HEK293T (cell line): ENCODE data around the gene TLCD2.
"Not testable (repeated sequence)": the region's sequence is repeated elsewhere in the genome, so short reads cannot be mapped to it uniquely, and the experiment has no call there.

Source experiments
- CTCF ChIA-PET: fragments of 350-600 bp; formaldehyde crosslinking; extraction: SDS; loops from one replicate; lab custom pipeline; 2021; ENCODE audit warnings: antibody characterized with exemption, inconsistent platforms; lab: Yijun Ruan, JAX
- POLR2A ChIA-PET: fragments of 350-600 bp; formaldehyde crosslinking; extraction: SDS; loops from one replicate; lab custom pipeline; 2020; ENCODE audit warnings: antibody characterized with exemption, inconsistent platforms; lab: Yijun Ruan, JAX
- DNase-seq: peaks from one replicate; pipeline ENCODE4 v3.0.0; 2012; ENCODE audit warnings: mixed read lengths; ENCODE audit errors: extremely low spot score
- ARNT ChIP-seq: fragments of 450-650 bp; IDR thresholded peaks from 2 replicates; pipeline ENCODE4 v1.6.1; 2017; ENCODE audit warnings: mild to moderate bottlenecking
- BHLHE40 ChIP-seq: fragments of 450-650 bp; IDR thresholded peaks from 2 replicates; pipeline ENCODE4 v1.6.1; 2016; ENCODE audit warnings: mild to moderate bottlenecking, moderate library complexity, borderline replicate concordance
- CTBP1 ChIP-seq: fragments of 450-650 bp; IDR thresholded peaks from 2 replicates; pipeline ENCODE4 v1.6.1; 2016; ENCODE audit warnings: borderline replicate concordance
- ELF4 ChIP-seq: fragments of 450-650 bp; IDR thresholded peaks from 2 replicates; pipeline ENCODE4 v1.6.1; 2017; ENCODE audit warnings: antibody characterized with exemption
- FOXA1 ChIP-seq: fragments of 450-650 bp; IDR thresholded peaks from 2 replicates; pipeline ENCODE4 v1.6.1; 2016; ENCODE audit warnings: mild to moderate bottlenecking
- FOXK2 ChIP-seq: fragments of 450-650 bp; IDR thresholded peaks from 2 replicates; pipeline ENCODE4 v1.6.1; 2016; ENCODE audit warnings: mild to moderate bottlenecking
- FOXM1 ChIP-seq: fragments of 450-650 bp; IDR thresholded peaks from 2 replicates; pipeline ENCODE4 v1.6.1; 2017; ENCODE audit warnings: mild to moderate bottlenecking, borderline replicate concordance
- HDGF ChIP-seq: fragments of 450-650 bp; IDR thresholded peaks from 2 replicates; pipeline ENCODE4 v1.6.1; 2017; ENCODE audit warnings: antibody characterized with exemption, borderline replicate concordance
- L3MBTL2 ChIP-seq: fragments of 450-650 bp; conservative IDR thresholded peaks from 2 replicates; pipeline ENCODE4 v1.6.1; 2016; ENCODE audit warnings: mild to moderate bottlenecking
- LEF1 ChIP-seq: fragments of 450-650 bp; IDR thresholded peaks from 2 replicates; pipeline ENCODE4 v1.6.1; 2017; ENCODE audit warnings: mild to moderate bottlenecking, borderline replicate concordance
- NFRKB ChIP-seq: fragments of 450-650 bp; IDR thresholded peaks from 2 replicates; pipeline ENCODE4 v1.6.1; 2016; ENCODE audit warnings: mild to moderate bottlenecking, moderate library complexity
- SP1 ChIP-seq: fragments of 450-650 bp; IDR thresholded peaks from 2 replicates; pipeline ENCODE4 v1.6.1; 2017
- SUZ12 ChIP-seq: fragments of 450-650 bp; IDR thresholded peaks from 2 replicates; pipeline ENCODE4 v1.6.1; 2016; ENCODE audit warnings: mild to moderate bottlenecking
- TARDBP ChIP-seq: fragments of 450-650 bp; IDR thresholded peaks from 2 replicates; pipeline ENCODE4 v1.6.1; 2016
- ZNF384 ChIP-seq: fragments of 450-650 bp; IDR thresholded peaks from 2 replicates; pipeline ENCODE4 v1.6.1; 2016
- TF ChIP-seq, protein P1 (sequence below): fragments of 450-650 bp; IDR thresholded peaks from 2 replicates; pipeline ENCODE4 v1.6.1; 2016

Gene TLCD2

DNA sequence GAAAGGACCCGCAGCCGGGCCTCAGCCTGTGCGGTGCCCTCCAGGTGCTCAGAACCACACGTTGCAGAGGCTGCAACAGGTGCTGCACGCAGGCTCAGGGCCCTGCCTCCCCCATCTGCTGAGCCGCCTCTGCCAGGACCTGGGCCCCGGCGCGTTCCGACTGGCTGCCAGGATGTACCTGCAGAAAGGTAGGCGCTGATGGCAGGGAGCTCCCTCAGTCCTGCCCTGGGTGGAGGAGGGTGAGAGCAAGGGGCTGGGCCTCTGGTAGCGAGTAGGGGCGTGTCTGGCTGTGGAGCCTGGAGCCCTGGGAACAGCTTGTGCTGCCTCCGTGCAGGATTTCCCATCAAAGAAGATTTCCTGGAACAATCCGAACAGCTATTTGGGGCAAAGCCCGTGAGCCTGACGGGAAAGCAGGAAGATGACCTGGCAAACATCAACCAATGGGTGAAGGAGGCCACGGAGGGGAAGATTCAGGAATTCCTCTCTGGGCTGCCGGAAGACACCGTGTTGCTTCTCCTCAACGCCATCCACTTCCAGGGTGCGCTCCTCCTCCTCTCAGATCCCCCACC lies 36.9 kb upstream of the TLCD2 start:
- ChIA-PET CTCF (interaction anchor here (0.6 kb wide), 1 partner anchor 27 kb away, joined by 3 read pairs; no protein-coding TSS in a partner anchor), POLR2A (no interaction called here)
- DNase-seq, result no peak
- no peak for TF ChIP-seq L3MBTL2
- no peak for TF ChIP-seq ELF4
- TF ChIP-seq TARDBP, result no peak
- no peak for TF ChIP-seq FOXA1
- TF ChIP-seq CTBP1, result no peak
- TF ChIP-seq, protein P1, sequence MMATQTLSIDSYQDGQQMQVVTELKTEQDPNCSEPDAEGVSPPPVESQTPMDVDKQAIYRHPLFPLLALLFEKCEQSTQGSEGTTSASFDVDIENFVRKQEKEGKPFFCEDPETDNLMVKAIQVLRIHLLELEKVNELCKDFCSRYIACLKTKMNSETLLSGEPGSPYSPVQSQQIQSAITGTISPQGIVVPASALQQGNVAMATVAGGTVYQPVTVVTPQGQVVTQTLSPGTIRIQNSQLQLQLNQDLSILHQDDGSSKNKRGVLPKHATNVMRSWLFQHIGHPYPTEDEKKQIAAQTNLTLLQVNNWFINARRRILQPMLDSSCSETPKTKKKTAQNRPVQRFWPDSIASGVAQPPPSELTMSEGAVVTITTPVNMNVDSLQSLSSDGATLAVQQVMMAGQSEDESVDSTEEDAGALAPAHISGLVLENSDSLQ, result no peak
- no peak for TF ChIP-seq FOXK2
- TF ChIP-seq ZNF384, result no peak
- TF ChIP-seq BHLHE40, result no peak

DNA sequence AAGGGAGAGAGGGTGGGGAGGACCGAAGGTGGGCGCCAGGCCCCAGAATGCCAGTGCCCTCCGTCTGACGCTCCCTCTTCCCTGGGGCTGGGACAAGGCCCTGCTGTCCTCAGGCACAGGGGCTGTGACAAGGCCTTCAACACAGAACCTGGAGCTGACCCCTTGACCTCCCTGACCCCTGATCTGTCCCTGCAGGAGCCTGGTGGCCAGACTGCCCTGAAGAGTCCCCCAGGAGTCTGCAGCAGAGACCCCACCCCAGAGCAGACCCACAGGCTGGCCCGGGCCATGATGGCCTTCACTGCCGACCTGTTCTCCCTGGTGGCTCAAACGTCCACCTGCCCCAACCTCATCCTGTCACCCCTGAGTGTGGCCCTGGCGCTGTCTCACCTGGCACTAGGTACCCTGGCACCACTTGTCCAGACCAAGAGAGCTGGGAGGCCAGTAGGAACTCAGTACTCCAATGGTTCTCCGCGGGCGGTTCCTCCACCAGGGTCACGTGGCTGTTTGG lies 35.4 kb upstream of the TLCD2 start:
- ChIA-PET CTCF (no interaction called here), POLR2A (no interaction called here)
- TF ChIP-seq FOXK2, result no peak
- TF ChIP-seq, protein P1, result no peak
- no peak for TF ChIP-seq ARNT
- no peak for TF ChIP-seq FOXM1
- DNase-seq, result no peak

DNA sequence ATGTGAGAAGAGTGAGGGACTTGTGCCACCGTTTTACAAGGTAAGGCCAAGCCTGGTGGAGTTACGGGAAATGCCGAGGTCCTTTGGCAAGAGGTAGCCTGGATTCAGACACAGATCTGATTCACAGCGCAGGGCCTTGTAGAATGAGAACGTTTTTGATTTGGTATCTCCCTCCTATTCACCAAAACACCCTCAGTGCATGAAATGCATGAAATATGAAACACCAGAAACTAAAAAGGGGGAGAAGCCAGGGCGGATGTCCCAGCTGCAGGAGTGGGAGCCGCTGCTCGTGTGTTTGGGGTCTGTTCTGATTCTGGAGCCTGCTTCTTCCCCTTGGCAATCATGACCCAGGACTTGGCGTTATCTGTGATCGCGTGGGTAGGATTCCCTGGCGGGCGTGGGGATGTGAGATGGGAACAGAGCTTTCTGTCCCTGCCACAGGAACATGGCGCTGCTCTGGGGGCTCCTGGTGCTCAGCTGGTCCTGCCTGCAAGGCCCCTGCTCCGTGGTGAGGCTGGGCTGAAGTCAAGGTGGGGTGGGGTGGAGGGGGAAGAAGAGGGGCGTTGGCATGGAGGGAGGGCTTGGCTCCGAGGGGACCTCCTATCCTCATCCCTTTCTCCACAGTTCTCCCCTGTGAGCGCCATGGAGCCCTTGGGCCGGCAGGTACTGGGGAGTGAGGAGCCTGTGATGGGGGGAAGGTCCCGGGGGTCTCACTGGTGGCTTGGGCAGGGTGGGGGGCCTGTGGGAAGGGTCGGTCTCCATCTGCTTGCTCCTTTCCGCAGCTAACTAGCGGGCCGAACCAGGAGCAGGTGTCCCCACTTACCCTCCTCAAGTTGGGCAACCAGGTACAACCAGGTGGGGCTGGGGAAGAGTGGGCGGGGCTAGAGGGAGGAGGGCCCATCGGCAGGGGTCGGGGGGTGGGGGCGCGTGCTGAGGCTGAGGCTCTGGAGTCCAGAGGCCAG lies 34.7 kb upstream of the TLCD2 start:
- no peak for DNase-seq
- TF ChIP-seq, protein P1, result no peak
- TF ChIP-seq TARDBP, result no peak
- no peak for TF ChIP-seq ARNT
- no peak for TF ChIP-seq SP1
- no peak for TF ChIP-seq FOXK2
- TF ChIP-seq HDGF, result no peak
- no peak for TF ChIP-seq NFRKB
- no peak for TF ChIP-seq FOXA1
- no peak for TF ChIP-seq FOXM1
- no peak for TF ChIP-seq CTBP1
- no peak for TF ChIP-seq SUZ12
- TF ChIP-seq BHLHE40, result no peak
- CTCF ChIA-PET, result no interaction called here
- POLR2A ChIA-PET, result no interaction called here

DNA sequence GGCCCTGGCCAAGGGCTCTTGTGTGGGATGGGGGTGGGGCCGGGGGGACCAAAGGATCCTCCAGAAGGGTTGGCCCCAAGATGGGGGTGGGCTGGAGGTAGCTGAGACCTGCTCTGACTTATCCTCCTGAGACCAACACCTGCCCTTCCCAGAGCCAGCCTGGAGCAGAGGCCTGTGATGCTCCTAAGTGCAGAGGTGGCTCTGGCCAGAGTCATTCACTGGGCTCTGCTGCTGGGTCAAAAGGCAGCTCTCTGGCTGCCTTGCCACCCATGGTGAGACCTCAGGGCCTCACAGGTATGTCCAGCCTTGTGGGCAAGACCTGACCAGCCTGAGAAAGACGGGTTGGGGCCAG lies 32.9 kb upstream of the TLCD2 start:
- POLR2A ChIA-PET, result no interaction called here
- TF ChIP-seq FOXK2 (no peak), NFRKB (no peak), SUZ12 (no peak), TARDBP (no peak), FOXA1 (no peak), BHLHE40 (no peak), FOXM1 (no peak), ZNF384 (no peak), ELF4 (no peak), ARNT (no peak), HDGF (no peak), LEF1 (no peak), L3MBTL2 (no peak), SP1 (no peak)
- TF ChIP-seq, protein P1, result no peak
- DNase-seq, result no peak
- CTCF ChIA-PET, result no interaction called here

DNA sequence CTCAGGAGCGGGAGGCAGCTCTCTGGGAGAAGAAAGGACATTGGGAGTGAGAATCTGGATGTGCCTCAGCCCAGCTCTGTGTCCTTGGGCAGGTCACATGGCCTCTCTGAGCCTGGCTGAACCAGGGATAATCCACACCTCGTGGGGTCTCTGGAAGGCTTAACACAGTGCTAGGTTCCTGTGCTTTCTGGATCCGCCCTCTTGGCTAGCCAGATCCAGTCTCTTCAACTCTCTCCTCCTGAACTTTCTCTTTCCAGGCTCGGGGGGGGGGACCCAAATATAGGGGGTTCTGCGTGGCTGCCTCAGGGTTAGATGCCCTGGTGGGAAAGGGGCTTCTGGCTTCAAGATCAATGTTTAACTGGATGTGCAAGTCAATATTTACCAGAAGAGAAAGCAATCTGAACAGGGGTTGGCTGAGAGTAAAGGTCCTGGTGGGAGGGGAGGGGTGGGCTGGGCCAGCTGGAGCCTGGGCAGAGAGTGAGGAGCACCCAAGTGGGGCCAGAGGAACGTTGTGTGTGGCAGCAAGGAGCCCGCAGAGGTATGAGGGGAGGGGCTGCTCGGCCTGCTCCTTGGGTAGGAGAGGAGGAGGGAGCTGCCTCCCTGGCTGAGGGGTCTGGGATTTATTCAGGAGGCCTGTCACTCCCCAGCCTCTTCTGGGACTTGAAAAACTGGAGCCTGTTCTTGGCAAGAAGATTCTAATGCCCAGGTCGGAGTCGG lies 32.4 kb upstream of the TLCD2 start, which contains the start of gene SERPINF2:
SERPINF2 (plus strand) TSS at position 501 of the 717 bp plus-strand sequence. CDS start 2,125 bp downstream, outside the sequence.
- TF ChIP-seq FOXM1 (no peak), ARNT (no peak), HDGF (no peak), BHLHE40 (no peak), LEF1 (no peak), FOXA1 (no peak)
- CTCF ChIA-PET, result no interaction called here
- DNase-seq, result no peak
- POLR2A ChIA-PET, result no interaction called here

DNA sequence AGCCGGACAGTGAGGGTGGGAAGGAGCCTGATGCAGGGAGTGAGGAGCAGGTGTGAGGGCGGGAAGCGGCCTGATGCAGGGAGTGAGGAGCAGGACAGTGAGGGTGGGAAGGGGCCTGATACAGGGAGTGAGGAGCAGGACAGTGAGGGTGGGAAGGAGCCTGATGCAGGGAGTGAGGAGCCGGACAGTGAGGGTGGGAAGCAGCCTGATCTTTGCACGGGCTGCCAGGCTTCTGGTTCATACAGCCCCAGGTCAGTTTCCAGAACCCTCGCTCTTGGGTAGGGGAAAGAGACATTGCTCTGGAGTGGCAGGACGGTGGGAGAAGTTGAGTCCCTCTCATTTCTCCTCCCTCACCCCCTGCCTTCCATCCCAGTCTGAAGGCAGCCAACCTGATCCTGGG lies 31.7 kb upstream of the TLCD2 start:
- POLR2A ChIA-PET, CTCF ChIA-PET, DNase-seq: not testable (repeated sequence)
